Keratinocyte (primary cell): Measurements from ENCODE around the gene ERFL. TPM values are rescaled to one million over a fixed set of nuclear protein-coding genes. Genes with fewer than 3 reads are reported as not detected.

Source experiments
- DNase-seq: peaks from one replicate; pipeline ENCODE4 v3.0.0-alpha.2; 2011; ENCODE audit warnings: low read depth, missing footprints, low spot score
- FAIRE-seq: peaks from 2 replicates; lab custom pipeline; 2011; peaks lifted over from hg19 to GRCh38; lab: Jason Lieb, UNC
- H2AFZ ChIP-seq: 2 replicates; pipeline ENCODE4 v1.6.0; 2012; ENCODE audit warnings: low read length, control low read depth, inconsistent platforms; ENCODE audit not compliant: control insufficient read depth
- H3K27ac ChIP-seq: 2 replicates; pipeline ENCODE4 v1.5.1; 2011; ENCODE audit warnings: low read length; ENCODE audit not compliant: control insufficient read depth, insufficient read depth
- H3K27me3 ChIP-seq: 3 replicates; pipeline ENCODE4 v1.6.0; 2011; ENCODE audit warnings: low read length; ENCODE audit not compliant: control insufficient read depth, insufficient read depth; ENCODE audit errors: extremely low read depth
- H3K36me3 ChIP-seq, 2 experiments: 2 replicates in 1 of 2; 3 replicates in 1 of 2; pipeline ENCODE4 v1.5.1; 2011; ENCODE audit warnings: low read length in 2 of 2, mild to moderate bottlenecking in 1 of 2; ENCODE audit not compliant: control insufficient read depth in 2 of 2, insufficient read depth in 2 of 2; ENCODE audit errors: extremely low read depth in 1 of 2
- H3K4me1 ChIP-seq: 3 replicates; pipeline ENCODE4 v1.5.1; 2011; ENCODE audit warnings: low read length; ENCODE audit not compliant: control insufficient read depth, insufficient read depth; ENCODE audit errors: extremely low read depth
- H3K4me2 ChIP-seq: 3 replicates; pipeline ENCODE4 v1.6.0; 2011; ENCODE audit warnings: low read depth, low read length; ENCODE audit not compliant: control insufficient read depth, insufficient read depth; ENCODE audit errors: extremely low read depth
- H3K4me3 ChIP-seq, 3 experiments: fragments of 200-600 bp in 1 of 3; sonication (generic) in 1 of 3; 2 replicates in 2 of 3; 3 replicates in 1 of 3; pipeline ENCODE4 v1.5.1; 2011 to 2016; ENCODE audit warnings: low read length in 3 of 3, mild to moderate bottlenecking in 3 of 3, control low read depth in 2 of 3, inconsistent platforms in 1 of 3, low read depth in 1 of 3, mixed read lengths in 1 of 3, mixed run types in 1 of 3, moderate library complexity in 1 of 3; ENCODE audit not compliant: control insufficient read depth in 2 of 3, insufficient read depth in 2 of 3; ENCODE audit errors: extremely low read depth in 1 of 3
- H3K79me2 ChIP-seq: 2 replicates; pipeline ENCODE4 v1.6.0; 2012; ENCODE audit warnings: low read length; ENCODE audit not compliant: control insufficient read depth, insufficient read depth
- H3K9ac ChIP-seq: 3 replicates; pipeline ENCODE4 v1.6.0; 2011; ENCODE audit warnings: low read length; ENCODE audit not compliant: control insufficient read depth, insufficient read depth; ENCODE audit errors: extremely low read depth
- H3K9me1 ChIP-seq: 3 replicates; pipeline ENCODE4 v1.6.0; 2011; ENCODE audit warnings: low read length; ENCODE audit not compliant: control insufficient read depth, insufficient read depth; ENCODE audit errors: extremely low read depth
- H3K9me3 ChIP-seq: 2 replicates; pipeline ENCODE4 v1.5.1; 2012; ENCODE audit warnings: low read depth, low read length; ENCODE audit not compliant: control insufficient read depth
- H4K20me1 ChIP-seq: 3 replicates; pipeline ENCODE4 v1.6.0; 2011; ENCODE audit warnings: low read length; ENCODE audit not compliant: control insufficient read depth, insufficient read depth; ENCODE audit errors: extremely low read depth
- EZH2 ChIP-seq: IDR thresholded peaks from one replicate; pipeline ENCODE4 v1.6.1; 2012; ENCODE audit warnings: inconsistent platforms, mild to moderate bottlenecking, low read length, moderate library complexity
- dilution Hi-C: fragments of 300-500 bp; cut with MboI; formaldehyde crosslinking; loops from one replicate; pipeline ENCODE4 v1.7.0; 2020; ENCODE audit warnings: low sequenced_read_pairs; ENCODE audit not compliant: extremely low pct_ligation_motif_present
- polyA plus RNA-seq, 5 experiments: library from polyadenylated mRNA; depleted of rRNA in 3 of 5; stranded (reverse) in 3 of 5; stranded (forward) in 1 of 5; unstranded in 1 of 5; fragments of >200 nt; gene quantifications; 1 replicate in 1 of 5; 2 replicates in 3 of 5; 3 replicates in 1 of 5; pipeline versions ENCODE4 v1.2.1 to v1.2.3, GENCODE V29; 2011 to 2012; ENCODE audit warnings: missing spikeins in 2 of 5, low read depth in 1 of 5, low replicate concordance in 1 of 5
- TF ChIP-seq, protein P1 (sequence below), 3 experiments: IDR thresholded peaks in 1 of 3; conservative IDR thresholded peaks in 1 of 3; optimal IDR thresholded peaks in 1 of 3; 2 replicates in 2 of 3; 3 replicates in 1 of 3; pipeline versions ENCODE3 to v1.5.1; 2011; ENCODE audit warnings: low read length in 3 of 3, mild to moderate bottlenecking in 3 of 3, moderate library complexity in 2 of 3, control low read depth in 1 of 3, inconsistent platforms in 1 of 3; ENCODE audit not compliant: insufficient read depth in 2 of 3; ENCODE audit errors: extremely low read depth in 1 of 3

Gene ERFL
- polyA plus RNA-seq, 1 donor (not counting 4 experiments of a cell fraction or from before 2014, with no cell fraction given): not detected

- no peak for TF ChIP-seq EZH2
- TF ChIP-seq, protein P1, sequence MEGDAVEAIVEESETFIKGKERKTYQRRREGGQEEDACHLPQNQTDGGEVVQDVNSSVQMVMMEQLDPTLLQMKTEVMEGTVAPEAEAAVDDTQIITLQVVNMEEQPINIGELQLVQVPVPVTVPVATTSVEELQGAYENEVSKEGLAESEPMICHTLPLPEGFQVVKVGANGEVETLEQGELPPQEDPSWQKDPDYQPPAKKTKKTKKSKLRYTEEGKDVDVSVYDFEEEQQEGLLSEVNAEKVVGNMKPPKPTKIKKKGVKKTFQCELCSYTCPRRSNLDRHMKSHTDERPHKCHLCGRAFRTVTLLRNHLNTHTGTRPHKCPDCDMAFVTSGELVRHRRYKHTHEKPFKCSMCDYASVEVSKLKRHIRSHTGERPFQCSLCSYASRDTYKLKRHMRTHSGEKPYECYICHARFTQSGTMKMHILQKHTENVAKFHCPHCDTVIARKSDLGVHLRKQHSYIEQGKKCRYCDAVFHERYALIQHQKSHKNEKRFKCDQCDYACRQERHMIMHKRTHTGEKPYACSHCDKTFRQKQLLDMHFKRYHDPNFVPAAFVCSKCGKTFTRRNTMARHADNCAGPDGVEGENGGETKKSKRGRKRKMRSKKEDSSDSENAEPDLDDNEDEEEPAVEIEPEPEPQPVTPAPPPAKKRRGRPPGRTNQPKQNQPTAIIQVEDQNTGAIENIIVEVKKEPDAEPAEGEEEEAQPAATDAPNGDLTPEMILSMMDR (optimal IDR thresholded peaks at IDR 0.05 in 1 of 3, IDR thresholded peaks at IDR 0.05 in 1 of 3, conservative IDR thresholded peaks at IDR 0.05 in 1 of 3; ENCODE audit: extremely low read depth in 1 of 3, insufficient read depth in 2 of 3, low read length in 3 of 3): no peak
- Histone ChIP-seq H3K9ac (no peak overlapping the region), H4K20me1 (no peaks in the 10 kb centered on the region), H2AFZ (no peak overlapping the region), H3K4me1 (peaks cover 13% of the 10 kb centered on the region), H3K4me2 (no peak overlapping the region), H3K4me3 (no peak overlapping the region), H3K79me2 (peaks cover 27% of the 10 kb centered on the region), H3K9me3 (no peaks in the 10 kb centered on the region), H3K27me3 (no peaks in the 10 kb centered on the region), H3K9me1 (peaks cover 2% of the 10 kb centered on the region), H3K36me3 (peaks cover 41 to 46% of the 10 kb centered on the region in 2 experiments), H3K27ac (no peak overlapping the region)
- dilution Hi-C loops: no loop called here
- DNase-seq: no peak
- no peak for FAIRE-seq
These were observed 35.9 kb downstream of the ERFL start for GRCh38 chr19:41892173-41892902.

DNA sequence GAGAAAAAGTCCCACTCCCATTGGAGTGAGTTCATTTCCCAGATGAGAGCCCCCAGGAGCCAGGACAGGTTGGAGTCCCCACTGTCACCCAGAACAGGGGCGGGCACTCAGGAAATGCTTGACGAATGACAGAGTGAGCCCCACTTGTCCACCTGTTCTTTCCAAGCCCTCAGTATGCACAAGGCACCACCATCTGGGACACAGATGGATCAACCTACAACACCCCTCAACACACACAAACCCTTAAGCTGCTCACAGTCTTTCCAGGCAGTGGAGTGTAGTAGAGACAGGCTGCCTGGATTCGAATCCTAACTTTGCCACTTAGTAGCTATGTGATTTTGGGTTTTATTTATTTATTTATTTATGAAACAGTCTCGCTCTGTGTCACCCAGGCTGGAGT lies 37.3 kb downstream of the ERFL start:
- DNase-seq: no peak
- Histone ChIP-seq H3K9me1 (peaks cover 6% of the 10 kb centered on the region), H2AFZ (no peak overlapping the region), H3K9me3 (no peaks in the 10 kb centered on the region), H4K20me1 (no peaks in the 10 kb centered on the region), H3K36me3 (peaks cover 40 to 43% of the 10 kb centered on the region in 2 experiments), H3K27ac (no peak overlapping the region), H3K79me2 (peaks cover 37% of the 10 kb centered on the region), H3K9ac (no peak overlapping the region), H3K27me3 (no peaks in the 10 kb centered on the region), H3K4me1 (peaks cover 27% of the 10 kb centered on the region), H3K4me3 (no peak overlapping the region), H3K4me2 (no peak overlapping the region)
- dilution Hi-C loops: no loop called here
- no peak for TF ChIP-seq EZH2
- TF ChIP-seq, protein P1 (optimal IDR thresholded peaks at IDR 0.05 in 1 of 3, IDR thresholded peaks at IDR 0.05 in 1 of 3, conservative IDR thresholded peaks at IDR 0.05 in 1 of 3; ENCODE audit: extremely low read depth in 1 of 3, insufficient read depth in 2 of 3, low read length in 3 of 3): no peak
- no peak for FAIRE-seq
